Transverse colon (tissue), 4 donors: ENCODE results near the gene SPOCK3. TPM values are rescaled to one million over a fixed set of nuclear protein-coding genes. Genes with fewer than 3 reads are reported as not detected.

Source experiments
- DNase-seq: peaks from one replicate; pipeline ENCODE4 v3.0.0-alpha.2; 2019
- H3K27ac ChIP-seq, 4 donors: fragments of 200-600 bp; sonication (generic); 2 replicates each; pipeline ENCODE4 v1.5.1; 2016 to 2018; ENCODE audit warnings: inconsistent platforms in 4 of 4
- H3K27me3 ChIP-seq: fragments of 200-600 bp; sonication (generic); 2 replicates; pipeline ENCODE4 v1.5.1; 2017; ENCODE audit warnings: inconsistent platforms
- H3K36me3 ChIP-seq, 4 donors: fragments of 200-600 bp; sonication (generic); 2 replicates each; pipeline ENCODE4 v1.5.1; 2017 to 2019; ENCODE audit warnings: inconsistent platforms in 4 of 4
- H3K4me1 ChIP-seq, 4 donors: fragments of 200-600 bp; sonication (generic); 2 replicates each; pipeline ENCODE4 v1.5.1; 2017 to 2020; ENCODE audit warnings: inconsistent platforms in 4 of 4
- H3K4me3 ChIP-seq, 4 donors: fragments of 200-600 bp; sonication (generic); 1 replicate in 1 of 4; 2 replicates in 3 of 4; pipeline versions ENCODE4 v1.5.1 to v1.6.1; 2017 to 2019; ENCODE audit warnings: inconsistent platforms in 4 of 4
- H3K9me3 ChIP-seq, 2 donors: fragments of 200-600 bp; sonication (generic); 2 replicates each; pipeline ENCODE4 v1.5.1; 2017 to 2019; ENCODE audit warnings: inconsistent platforms in 2 of 2
- CTCF ChIP-seq, 5 experiments: fragments of 200-600 bp in 3 of 5; fragments of 450-650 bp in 2 of 5; sonication (generic) in 3 of 5; IDR thresholded peaks; 1 replicate in 2 of 5; 2 replicates in 3 of 5; pipeline ENCODE4 v1.5.1; 2016 to 2017; ENCODE audit warnings: antibody characterized with exemption in 5 of 5, inconsistent platforms in 3 of 5, mild to moderate bottlenecking in 2 of 5, moderate library complexity in 1 of 5
- EP300 ChIP-seq: sonication (generic); formaldehyde crosslinking; IDR thresholded peaks from one replicate; pipeline ENCODE4 v1.6.1; 2017; ENCODE audit warnings: antibody characterized with exemption, low read depth
- POLR2A ChIP-seq: fragments of 450-650 bp; IDR thresholded peaks from one replicate; pipeline ENCODE4 v1.6.1; 2016; ENCODE audit warnings: antibody characterized with exemption, mild to moderate bottlenecking, moderate library complexity
- POLR2AphosphoS5 ChIP-seq, 3 donors: sonication (generic); formaldehyde crosslinking; IDR thresholded peaks; one replicate each; pipeline ENCODE4 v1.6.1; 2016; ENCODE audit warnings: antibody characterized with exemption in 3 of 3
- WGBS, 2 donors: methylation state at CpG; one replicate each; pipeline ENCODE4 v1.1.5; 2018; ENCODE audit warnings: low coverage in 1 of 2; 5-methylcytosine and 5-hydroxymethylcytosine counted together
- in situ Hi-C, 4 donors: fragments of 200-750 bp; cut with MboI; loops; one replicate each; pipeline versions ENCODE4 v1.15.0 to v1.15.1; 2017; ENCODE audit warnings: low sequenced_read_pairs in 3 of 4, low pct_ligation_motif_present in 1 of 4, low pct_unique_long_range_greater_than_20kb in 1 of 4
- intact Hi-C: fragments of 100-400 bp; cut with DNase I; formaldehyde crosslinking; loops from one replicate; pipeline ENCODE4 v1.15.1; 2023; ENCODE audit warnings: low total_unique reads
- total RNA-seq, 4 donors: library from RNA; depleted of rRNA; stranded (reverse); fragments of >200 nt; gene quantifications; one replicate each; pipeline ENCODE4 v1.1.0, GENCODE V29; 2016

SPOCK3 gene
- total RNA-seq, 4 donors from 2014 or later, result 0.27 to 0.64 TPM; not detected in 2

GRCh38 chr4:167088115-167088514 is 146.2 kb downstream of the SPOCK3 start:
- in situ Hi-C loops (no loop called here), intact Hi-C loops (no loop called here)
- Histone ChIP-seq H3K27me3 (no peaks in the 10 kb centered on the region), H3K4me1 (no peaks in the 10 kb centered on the region), H3K36me3 (no peaks in the 10 kb centered on the region), H3K27ac (no peak overlapping the region), H3K4me3 (no peak overlapping the region), H3K9me3 (no peaks in the 10 kb centered on the region)
- DNase-seq, result no peak
- no peak for TF ChIP-seq EP300
- TF ChIP-seq CTCF (IDR thresholded peaks at IDR 0.05), result no peak
- TF ChIP-seq POLR2A, result no peak
- TF ChIP-seq POLR2AphosphoS5 (IDR thresholded peaks at IDR 0.05), result no peak

DNA sequence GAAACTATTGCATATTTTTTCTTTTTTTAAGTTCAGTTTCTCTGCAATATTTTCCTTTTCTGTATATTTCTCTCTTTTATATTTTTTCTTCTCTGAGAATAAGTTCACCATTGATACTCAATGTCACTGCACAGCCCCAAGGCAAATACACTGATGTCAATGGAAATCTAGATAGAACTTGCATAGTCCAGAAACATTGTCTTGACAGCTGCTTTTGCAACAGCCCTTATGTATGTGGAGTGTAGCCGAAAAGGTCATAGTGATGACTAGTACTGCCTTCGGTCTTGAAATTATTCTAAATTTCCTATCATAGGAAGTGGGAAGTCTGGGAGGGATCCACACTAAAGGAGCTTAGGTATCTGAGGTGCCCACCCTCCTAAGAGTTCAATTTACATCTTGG is 150.0 kb downstream of the SPOCK3 start:
- no peaks in the 10 kb centered on the region for H3K27me3 ChIP-seq
- WGBS, 2 donors, result 78 to 79% methylated on average over 2 of the region's 2 CpGs
- H3K4me1 ChIP-seq, result no peaks in the 10 kb centered on the region
- in situ Hi-C loops, result no loop called here
- DNase-seq, result no peak
- TF ChIP-seq POLR2A, result no peak
- no peak for TF ChIP-seq CTCF (IDR thresholded peaks at IDR 0.05)
- TF ChIP-seq EP300, result no peak
- no peak for TF ChIP-seq POLR2AphosphoS5 (IDR thresholded peaks at IDR 0.05)
- no peak overlapping the region for H3K4me3 ChIP-seq
- no peaks in the 10 kb centered on the region for H3K36me3 ChIP-seq
- intact Hi-C loops, result no loop called here
- no peak overlapping the region for H3K27ac ChIP-seq
- no peaks in the 10 kb centered on the region for H3K9me3 ChIP-seq

DNA sequence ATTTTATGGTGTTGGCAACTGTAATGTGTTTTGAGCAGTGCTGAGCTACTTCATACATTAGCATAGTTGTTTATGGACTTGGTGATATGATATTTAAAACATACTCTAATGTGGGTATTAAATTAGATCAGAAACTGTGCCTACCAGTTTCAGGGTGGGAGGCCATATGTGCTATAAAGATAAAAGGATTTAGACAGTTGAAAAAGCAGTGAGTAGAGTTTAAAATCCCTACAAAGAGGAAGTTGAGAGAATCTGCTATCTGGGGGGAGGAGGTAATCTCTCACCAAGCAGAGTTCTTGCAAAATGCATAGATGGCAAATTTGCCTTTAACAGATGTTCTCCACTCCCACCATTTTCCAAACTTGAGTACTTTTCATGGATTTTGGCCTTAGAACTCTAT is 154.5 kb downstream of the SPOCK3 start:
- H3K4me1 ChIP-seq, result no peaks in the 10 kb centered on the region
- no peak for DNase-seq
- TF ChIP-seq CTCF (IDR thresholded peaks at IDR 0.05) (no peak), POLR2AphosphoS5 (IDR thresholded peaks at IDR 0.05) (no peak), POLR2A (no peak), EP300 (no peak)

GRCh38 chr4:167052631-167053091 is 181.6 kb downstream of the SPOCK3 start:
- H3K4me1 ChIP-seq, result no peaks in the 10 kb centered on the region
- WGBS, 2 donors, result 64 to 71% methylated on average over 1 of the region's 1 CpG
- no peak for DNase-seq
- H3K27me3 ChIP-seq, result no peaks in the 10 kb centered on the region
- H3K9me3 ChIP-seq, result no peaks in the 10 kb centered on the region
- in situ Hi-C loops, result no loop called here
- no peak for TF ChIP-seq CTCF (IDR thresholded peaks at IDR 0.05)
- no peak for TF ChIP-seq EP300
- no peak for TF ChIP-seq POLR2A
- no peak for TF ChIP-seq POLR2AphosphoS5 (IDR thresholded peaks at IDR 0.05)
- no peaks in the 10 kb centered on the region for H3K36me3 ChIP-seq
- intact Hi-C loops, result no loop called here
- H3K27ac ChIP-seq, result no peak overlapping the region
- no peak overlapping the region for H3K4me3 ChIP-seq

More for the DNA sequence above, 154.5 kb downstream of the SPOCK3 start:
- intact Hi-C loops (no loop called here), in situ Hi-C loops (no loop called here)
- no peaks in the 10 kb centered on the region for H3K9me3 ChIP-seq
- no peaks in the 10 kb centered on the region for H3K36me3 ChIP-seq
- no peaks in the 10 kb centered on the region for H3K27me3 ChIP-seq
- H3K27ac ChIP-seq, result no peak overlapping the region
- H3K4me3 ChIP-seq, result no peak overlapping the region
